ENCODE results near the gene CSK.

- TF ChIP-seq CTCF (IDR thresholded peaks at IDR 0.05; ENCODE audit: low read depth, low read length) (no peak), EZH2phosphoT487 (IDR thresholded peaks at IDR 0.05; ENCODE audit: low read depth) (no peak)
Measured at GRCh38 chr15:74802290-74802689, 20.4 kb downstream of the CSK start.
